ENCODE results near the gene MON1B. TPM values are rescaled to one million over a fixed set of nuclear protein-coding genes. Genes with fewer than 3 reads are reported as not detected.

MON1B gene
- total and polyA plus RNA-seq, 2 of the 13 experiments (the other 11 are each of a cell fraction or from before 2014, with no cell fraction given) = 13.4 to 15.6 TPM

GRCh38 chr16:77236063-77236511, 45.1 kb downstream of the MON1B start (continued):
- TF ChIP-seq ZNF724P (CRISPR knock-in tag; IDR thresholded peaks at IDR 0.05; ENCODE audit: borderline replicate concordance) = no peak
- no peak for TF ChIP-seq MLLT10 (CRISPR knock-in tag; IDR thresholded peaks at IDR 0.05)
- no peak; the same call in 1 of the 2 replicates for TF ChIP-seq ZSCAN21 (CRISPR knock-in tag; IDR thresholded peaks at IDR 0.05; ENCODE audit: borderline replicate concordance)
- TF ChIP-seq YEATS4 (CRISPR knock-in tag; IDR thresholded peaks at IDR 0.05; ENCODE audit: borderline replicate concordance) = no peak
- TF ChIP-seq NRL (CRISPR knock-in tag; IDR thresholded peaks at IDR 0.05; ENCODE audit: borderline replicate concordance) = peak; percentile 83; the same call in 1 of the 2 replicates
- TF ChIP-seq ZNF329 (CRISPR knock-in tag; IDR thresholded peaks at IDR 0.05; ENCODE audit: low read depth) = no peak
- 0 out of 2 replicates have a peak, but pooled peaks have one; percentile 21 for TF ChIP-seq DR1 (CRISPR knock-in tag; IDR thresholded peaks at IDR 0.05)
- no peak for TF ChIP-seq ZNF770 (CRISPR knock-in tag; IDR thresholded peaks at IDR 0.05)
- TF ChIP-seq TMF1 (CRISPR knock-in tag; IDR thresholded peaks at IDR 0.05; ENCODE audit: low read depth) = no peak
- TF ChIP-seq ZBTB38 (CRISPR knock-in tag; IDR thresholded peaks at IDR 0.05) = peak; percentile 32; the same call in 1 of the 2 replicates
- no peak for TF ChIP-seq ZNF709 (CRISPR knock-in tag; IDR thresholded peaks at IDR 0.05)
- no peak for TF ChIP-seq ZNF567 (CRISPR knock-in tag; IDR thresholded peaks at IDR 0.05; ENCODE audit: borderline replicate concordance)
- TF ChIP-seq ZNF512B (CRISPR knock-in tag; IDR thresholded peaks at IDR 0.05; ENCODE audit: borderline replicate concordance) = no peak
- TF ChIP-seq HMG20B (CRISPR knock-in tag; conservative IDR thresholded peaks at IDR 0.05) = no peak
- no peak for TF ChIP-seq ZNF543 (CRISPR knock-in tag; IDR thresholded peaks at IDR 0.05)
- no peak for TF ChIP-seq MZF1 (CRISPR knock-in tag; IDR thresholded peaks at IDR 0.05; ENCODE audit: borderline replicate concordance)
- TF ChIP-seq ARHGAP35 (CRISPR knock-in tag; IDR thresholded peaks at IDR 0.05; ENCODE audit: borderline replicate concordance) = peak; percentile 60; the same call in 1 of the 2 replicates
- TF ChIP-seq GMEB2 (CRISPR knock-in tag; IDR thresholded peaks at IDR 0.05; ENCODE audit: low read depth) = no peak
- TF ChIP-seq ZNF510 (CRISPR knock-in tag; IDR thresholded peaks at IDR 0.05; ENCODE audit: low read depth) = no peak
- TF ChIP-seq ZNF225 (CRISPR knock-in tag; IDR thresholded peaks at IDR 0.05) = 0 out of 2 replicates have a peak, but pooled peaks have one; percentile 45
- no peak for TF ChIP-seq ZNF780A (CRISPR knock-in tag; IDR thresholded peaks at IDR 0.05)
- 0 out of 2 replicates have a peak, but pooled peaks have one; percentile 43 for TF ChIP-seq TP53 (CRISPR knock-in tag; conservative IDR thresholded peaks at IDR 0.05)
- 0 out of 2 replicates have a peak, but pooled peaks have one; percentile 34 for TF ChIP-seq POGZ (CRISPR knock-in tag; IDR thresholded peaks at IDR 0.05)
